RKO (cell line): ENCODE measurements around the gene PAOX.

Experiments used
- DNase-seq: peaks from one replicate; pipeline ENCODE4 v3.0.0-alpha.2; 2016; ENCODE audit warnings: low spot score

Gene PAOX

GRCh38 chr10:133379152-133379800 lies at the start of gene PAOX:
Gene PAOX (plus strand): TSS chr10:133379262. CDS start chr10:133379317, 55 bp downstream.
- DNase-seq: peak; percentile 47

- peak; percentile 88 for DNase-seq
Observed at GRCh38 chr10:133329491-133330202, 49.4 kb upstream of the PAOX start.

GRCh38 chr10:133332936-133333699 lies 45.9 kb upstream of the PAOX start:
- DNase-seq: no peak

- no peak for DNase-seq
Observed at GRCh38 chr10:133334503-133335245, 44.4 kb upstream of the PAOX start.

GRCh38 chr10:133335246-133336117 lies 43.6 kb upstream of the PAOX start:
- no peak for DNase-seq

GRCh38 chr10:133336118-133336576 lies 42.9 kb upstream of the PAOX start:
- DNase-seq: no peak

GRCh38 chr10:133336577-133337369 lies 42.3 kb upstream of the PAOX start, which contains the start of gene CALY:
Gene CALY (minus strand): TSS chr10:133336896. CDS start chr10:133328989, 7,907 bp downstream.
- DNase-seq: no peak

GRCh38 chr10:133337370-133337725 lies 41.7 kb upstream of the PAOX start:
- DNase-seq: no peak

- no peak for DNase-seq
Observed at GRCh38 chr10:133338080-133339071, 40.7 kb upstream of the PAOX start.

GRCh38 chr10:133339708-133340380 lies 39.2 kb upstream of the PAOX start:
- no peak for DNase-seq

GRCh38 chr10:133341983-133342382 lies 37.1 kb upstream of the PAOX start:
- no peak for DNase-seq

- no peak for DNase-seq
Observed at GRCh38 chr10:133342942-133343341, 36.1 kb upstream of the PAOX start.

- DNase-seq: no peak
Observed at GRCh38 chr10:133343558-133343957, 35.5 kb upstream of the PAOX start.

- DNase-seq: no peak
Observed at GRCh38 chr10:133344236-133344635, 34.8 kb upstream of the PAOX start.

GRCh38 chr10:133346413-133346812 lies 32.6 kb upstream of the PAOX start:
- no peak for DNase-seq

GRCh38 chr10:133347710-133348517 lies 31.1 kb upstream of the PAOX start:
- no peak for DNase-seq

GRCh38 chr10:133349160-133349568 lies 29.9 kb upstream of the PAOX start:
- DNase-seq: no peak
